RPMI7951 (cell line): Measurements from ENCODE around the gene ASPSCR1. TPM values are rescaled to one million over a fixed set of nuclear protein-coding genes. Genes with fewer than 3 reads are reported as not detected.

Source experiments
- DNase-seq: peaks from one replicate; pipeline ENCODE4 v3.0.0-alpha.2; 2012; ENCODE audit warnings: low read depth
- total RNA-seq: library from RNA; depleted of rRNA; stranded (reverse); fragments of >200 nt; shearing (Covaris generic); gene quantifications from 2 replicates; pipeline ENCODE4 v1.2.3, GENCODE V29; 2014

ASPSCR1 gene
- total RNA-seq, 1 experiment from 2014 or later: 18.1 TPM

DNA sequence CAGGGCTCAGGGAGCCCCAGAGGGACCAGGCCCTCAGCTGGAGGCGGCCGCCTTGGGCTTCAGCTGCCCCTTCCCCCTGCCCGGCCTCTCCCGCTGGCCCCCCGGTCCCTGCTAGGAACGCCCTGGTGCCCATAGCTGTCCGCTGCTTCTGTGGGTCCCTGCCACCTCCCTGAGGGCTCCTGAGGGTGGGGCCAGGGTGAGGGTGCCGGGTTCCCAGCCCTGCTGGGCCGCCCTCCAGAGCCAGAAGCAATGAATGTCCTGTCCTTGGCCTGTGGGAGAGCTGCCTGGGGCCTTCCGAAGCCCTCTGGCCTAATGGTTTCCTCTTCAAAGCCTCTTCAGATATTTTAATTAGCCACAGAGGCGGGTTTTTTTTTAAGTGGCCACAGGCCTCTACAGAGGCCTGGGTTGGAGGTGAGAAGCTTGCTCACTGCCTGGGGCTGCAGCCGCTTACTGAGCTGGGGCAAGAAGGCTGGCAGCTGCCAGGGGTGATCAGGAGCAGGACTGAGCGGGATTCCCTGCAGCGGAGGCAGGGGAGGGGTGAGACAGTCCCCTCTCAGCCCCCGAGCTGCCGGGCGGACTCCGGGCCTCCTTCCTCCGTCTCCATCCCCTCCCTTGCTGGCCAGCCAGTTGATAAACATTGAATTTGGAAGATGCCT is 35.3 kb downstream of the ASPSCR1 start:
- peak; percentile 53 for DNase-seq

- DNase-seq: no peak
These were observed 35.9 kb downstream of the ASPSCR1 start for GRCh38 chr17:82013341-82013740.

GRCh38 chr17:82013772-82014321 is 36.4 kb downstream of the ASPSCR1 start:
- DNase-seq: no peak

DNA sequence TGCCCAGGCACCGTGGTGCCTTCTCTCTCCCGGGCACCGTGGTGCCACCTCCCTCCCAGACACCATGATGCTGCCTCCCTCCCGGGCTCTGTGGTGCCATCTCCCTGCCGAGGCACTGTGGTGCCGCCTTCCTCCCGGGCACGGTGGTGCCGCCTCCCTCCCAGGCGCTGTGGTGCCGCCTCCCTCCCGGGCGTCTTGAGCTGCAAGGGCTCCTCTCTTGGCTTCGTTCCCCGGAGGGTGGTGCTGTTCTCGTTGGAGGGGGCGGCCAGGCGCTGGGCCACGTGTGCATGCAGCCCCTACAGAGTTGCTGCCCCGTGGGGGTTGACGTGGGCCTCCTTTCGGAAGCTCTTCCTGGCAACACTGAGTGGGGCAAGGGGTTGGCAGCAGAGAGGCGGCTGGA is 37.0 kb downstream of the ASPSCR1 start:
- DNase-seq: no peak

DNA sequence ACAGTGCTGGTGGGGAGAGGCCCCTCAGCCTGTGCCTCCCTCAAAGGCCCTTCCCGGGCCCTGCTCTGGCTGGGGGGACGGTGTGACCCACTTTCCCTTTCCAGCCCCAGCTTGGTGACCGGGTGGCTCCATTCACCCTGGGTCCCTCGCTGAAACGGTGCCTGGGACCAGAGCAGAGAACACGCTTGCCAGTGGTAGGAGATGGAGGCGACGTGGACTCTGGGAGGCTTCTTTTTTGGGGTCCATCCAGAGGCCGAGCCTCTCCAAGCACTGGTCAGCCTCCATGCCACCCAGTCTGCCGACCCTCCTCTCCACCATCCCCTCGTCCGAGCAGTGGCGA is 37.5 kb downstream of the ASPSCR1 start:
- no peak for DNase-seq

GRCh38 chr17:82015311-82015971 is 38.0 kb downstream of the ASPSCR1 start:
- DNase-seq: no peak

DNA sequence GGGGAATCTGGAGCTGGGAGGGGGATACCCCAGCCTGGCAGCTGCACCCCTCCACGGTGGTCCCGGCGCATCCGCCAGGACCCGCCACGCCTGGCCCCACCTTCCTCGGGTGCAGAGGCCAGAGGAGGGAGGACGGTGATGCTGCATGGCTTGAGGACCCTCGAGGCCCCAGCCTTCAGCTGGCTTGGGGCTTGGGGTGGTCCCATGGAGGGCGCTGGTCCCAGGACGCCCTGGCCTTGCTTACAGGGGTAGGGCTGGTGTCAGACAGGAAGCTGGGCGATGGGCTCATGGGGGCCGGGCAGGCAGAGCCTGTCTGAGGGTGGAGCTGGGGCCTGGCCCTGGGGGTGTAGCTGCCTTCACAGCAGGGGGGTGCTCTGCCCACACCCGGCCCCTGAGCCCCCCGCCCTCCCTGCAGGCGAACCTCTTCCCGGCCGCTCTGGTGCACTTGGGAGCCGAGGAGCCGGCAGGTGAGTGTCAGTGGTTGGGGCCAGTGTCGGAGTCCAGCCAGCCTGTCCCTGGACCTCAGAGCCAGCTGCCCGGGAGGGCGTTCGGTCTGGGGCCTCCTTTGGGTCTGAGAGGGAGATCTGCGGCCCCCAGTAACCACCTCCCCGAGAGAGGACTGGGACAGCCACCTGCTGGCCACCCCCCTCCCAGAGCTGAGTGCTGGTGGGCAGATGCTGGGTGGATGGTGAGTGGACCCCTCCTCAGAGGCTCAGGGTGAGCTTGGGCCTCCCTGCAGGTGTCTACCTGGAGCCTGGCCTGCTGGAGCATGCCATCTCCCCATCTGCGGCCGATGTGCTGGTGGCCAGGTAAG is 38.8 kb downstream of the ASPSCR1 start:
- DNase-seq: no peak

DNA sequence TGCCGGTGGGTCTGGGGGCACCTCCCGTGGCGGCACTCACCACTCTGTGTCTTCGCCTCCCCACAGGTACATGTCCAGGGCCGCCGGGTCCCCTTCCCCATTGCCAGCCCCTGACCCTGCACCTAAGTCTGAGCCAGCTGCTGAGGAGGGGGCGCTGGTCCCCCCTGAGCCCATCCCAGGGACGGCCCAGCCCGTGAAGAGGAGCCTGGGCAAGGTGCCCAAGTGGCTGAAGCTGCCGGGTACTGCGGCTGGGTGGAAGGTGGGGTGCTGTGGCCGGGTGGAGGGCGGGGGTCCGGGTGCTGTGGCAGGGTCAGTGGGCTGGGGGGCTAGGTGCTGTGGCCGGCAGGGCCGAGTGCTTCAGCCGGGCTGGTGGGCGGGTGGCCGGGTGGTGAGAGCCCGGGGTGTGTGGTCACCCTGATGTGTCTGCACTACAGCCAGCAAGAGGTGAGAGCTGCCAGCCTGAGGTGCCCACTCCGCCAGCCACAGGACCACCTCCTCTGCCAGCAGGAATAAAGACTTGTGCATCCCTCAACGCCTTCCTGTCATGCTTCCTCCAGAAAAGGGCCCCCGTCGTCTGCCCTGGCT is 39.5 kb downstream of the ASPSCR1 start:
- DNase-seq: no peak

GRCh38 chr17:82017612-82018151 is 40.3 kb downstream of the ASPSCR1 start:
- no peak for DNase-seq

GRCh38 chr17:82018152-82018988 is 40.9 kb downstream of the ASPSCR1 start:
- DNase-seq: no peak

- no peak for DNase-seq
These were observed 41.7 kb downstream of the ASPSCR1 start for GRCh38 chr17:82018989-82019689.

GRCh38 chr17:82019690-82020571 is 42.5 kb downstream of the ASPSCR1 start:
- no peak for DNase-seq

- DNase-seq: no peak
These were observed 43.2 kb downstream of the ASPSCR1 start for GRCh38 chr17:82020572-82021106.

GRCh38 chr17:82021107-82021899 is 43.9 kb downstream of the ASPSCR1 start:
- DNase-seq: peak; percentile 79

DNA sequence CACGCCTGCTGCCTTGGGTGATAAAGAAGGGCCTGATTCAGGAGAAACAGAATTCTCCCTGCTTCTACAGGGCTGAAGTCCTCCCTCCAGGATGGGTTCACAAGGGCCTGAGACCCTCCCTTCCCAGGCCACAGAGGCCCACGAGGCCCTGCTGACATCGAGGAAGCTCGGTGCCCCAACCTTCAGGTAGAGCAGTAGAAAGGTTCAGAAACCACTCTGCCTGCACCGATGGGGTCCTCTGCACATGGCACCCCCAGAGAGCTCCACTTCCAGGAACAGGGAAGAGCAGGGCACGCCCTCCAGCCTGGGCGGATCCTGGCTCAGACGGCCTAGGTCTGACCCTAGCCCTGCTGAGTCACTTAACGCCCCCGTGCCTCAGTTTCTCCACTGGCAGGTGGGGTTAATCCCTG is 44.5 kb downstream of the ASPSCR1 start:
- DNase-seq: no peak

DNA sequence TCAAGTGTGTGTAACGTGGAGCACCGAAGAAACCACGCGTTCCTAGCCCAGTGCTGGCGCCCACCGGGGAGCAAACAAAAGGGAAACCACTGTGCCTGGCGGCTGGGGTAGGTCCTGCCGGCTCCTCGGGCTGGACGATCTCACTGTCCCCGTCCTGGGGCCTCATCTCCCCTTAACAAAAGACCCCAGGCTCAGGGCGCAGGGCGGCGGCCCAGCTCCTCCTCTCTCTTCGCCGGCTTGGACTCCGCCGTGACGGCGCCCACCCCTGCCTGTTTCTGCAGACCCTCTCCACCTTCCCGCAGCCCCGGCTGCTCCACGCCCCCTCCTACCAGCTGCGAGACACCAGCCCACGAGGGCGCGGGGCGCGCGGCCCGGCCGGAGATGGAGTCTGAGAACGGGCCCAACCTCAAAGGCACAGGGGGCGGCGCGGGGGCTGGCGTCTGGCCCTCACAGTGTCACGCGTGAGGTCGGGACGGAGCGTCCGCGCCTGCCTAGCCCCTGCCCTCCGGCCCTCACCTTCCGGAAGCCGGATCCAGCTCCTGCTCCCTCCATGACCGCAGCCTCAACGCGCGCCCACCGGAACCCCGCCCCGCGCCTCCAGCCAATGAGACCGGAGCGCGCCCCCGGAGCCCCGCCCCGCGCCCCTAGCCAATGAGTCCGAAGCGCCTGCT is 45.0 kb downstream of the ASPSCR1 start, which contains the start of gene CENPX:
TSS of gene CENPX (minus strand) at position 569 of the 671 bp plus-strand sequence. CDS start at position 552, 17 bp downstream.
- no peak for DNase-seq

DNA sequence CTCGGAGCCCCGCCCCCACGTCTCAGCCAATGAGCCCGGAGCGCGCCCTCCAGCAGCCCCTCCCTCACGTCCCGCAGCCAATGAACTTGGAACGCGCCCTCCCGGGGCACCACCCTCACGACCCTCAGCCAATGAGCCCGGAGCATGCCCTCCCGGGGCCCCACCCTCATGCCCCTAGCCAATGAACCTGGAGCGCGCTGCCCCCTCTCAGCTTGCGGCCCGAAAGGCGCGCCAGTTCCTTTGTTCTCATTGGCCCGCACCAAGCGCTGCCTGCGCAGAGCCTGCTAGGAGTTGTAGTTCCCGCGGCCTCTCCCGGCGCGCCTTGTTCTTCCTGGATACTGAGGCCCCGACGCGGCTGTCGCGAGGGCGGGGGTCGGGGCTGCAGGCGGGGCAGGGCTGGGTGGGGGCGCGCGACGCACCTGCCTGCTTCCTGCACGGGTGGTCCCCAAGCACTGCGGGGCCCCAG is 45.6 kb downstream of the ASPSCR1 start, which contains the start of gene LRRC45:
TSS of gene LRRC45 (plus strand) at position 325 of the 466 bp plus-strand sequence. CDS start 339 bp downstream, outside the sequence.
- peak; percentile 98 for DNase-seq
